Anterior cingulate cortex (tissue), 58 donors: ENCODE measurements around the gene ABCF1.
"Not testable (repeated sequence)": the region's sequence is repeated elsewhere in the genome, so short reads cannot be mapped to it uniquely, and the experiment has no call there.

Experiments used
- DNase-seq, 58 donors: peaks; one replicate each; lab custom pipeline; 2025; lab: John Stamatoyannopoulos, UW

The ABCF1 gene

GRCh38 chr6:30571075-30571761 lies at the start of gene ABCF1:
Gene ABCF1, plus strand, starts transcription at chr6:30571442. Its CDS starts 46 bp downstream, at chr6:30571488.
- DNase-seq: peak; percentile 79 to 99 (median 97)

GRCh38 chr6:30521952-30522351 lies 49.3 kb upstream of the ABCF1 start:
- not testable (repeated sequence) for DNase-seq

GRCh38 chr6:30526444-30526843 lies 44.8 kb upstream of the ABCF1 start:
- DNase-seq: not testable (repeated sequence)

- not testable (repeated sequence) for DNase-seq
Measured at GRCh38 chr6:30529349-30529875, 41.8 kb upstream of the ABCF1 start.

GRCh38 chr6:30530014-30530413 lies 41.2 kb upstream of the ABCF1 start:
- DNase-seq: no peak

GRCh38 chr6:30533460-30534294 lies 37.6 kb upstream of the ABCF1 start:
- no peak for DNase-seq

GRCh38 chr6:30537931-30538330 lies 33.3 kb upstream of the ABCF1 start:
- DNase-seq: no peak

GRCh38 chr6:30541515-30542403 lies 29.5 kb upstream of the ABCF1 start:
- DNase-seq: peak in 53 of 58 donors; percentile 8 to 79 (median 48)

- no peak for DNase-seq
Measured at GRCh38 chr6:30542404-30542725, 28.9 kb upstream of the ABCF1 start.

GRCh38 chr6:30542915-30543314 lies 28.3 kb upstream of the ABCF1 start:
- DNase-seq: no peak

- no peak for DNase-seq
Measured at GRCh38 chr6:30543821-30544220, 27.4 kb upstream of the ABCF1 start.

GRCh38 chr6:30544666-30545272 lies 26.5 kb upstream of the ABCF1 start:
- peak in 5 of 58 donors; percentile 4 to 31 (median 12) for DNase-seq

GRCh38 chr6:30547454-30547853 lies 23.8 kb upstream of the ABCF1 start:
- no peak for DNase-seq

GRCh38 chr6:30548375-30548774 lies 22.9 kb upstream of the ABCF1 start:
- DNase-seq: no peak

- DNase-seq: no peak
Measured at GRCh38 chr6:30554404-30554803, 16.8 kb upstream of the ABCF1 start.

- peak in 42 of 58 donors; percentile 19 to 83 (median 53) for DNase-seq
Measured at GRCh38 chr6:30554962-30555815, 16.1 kb upstream of the ABCF1 start.

- peak in 16 of 58 donors; percentile 45 to 83 (median 62) for DNase-seq
Measured at GRCh38 chr6:30555816-30556065, 15.5 kb upstream of the ABCF1 start.

- peak; percentile 37 to 91 (median 83) for DNase-seq
Measured at GRCh38 chr6:30556066-30556905, 15.0 kb upstream of the ABCF1 start, which contains the start of gene GNL1. Gene GNL1, minus strand, starts transcription at chr6:30556489. Its CDS starts 286 bp downstream, at chr6:30556203.
